Measurements from ENCODE around the gene SSTR5. TPM values are rescaled to one million over a fixed set of nuclear protein-coding genes. Genes with fewer than 3 reads are reported as not detected.

Gene SSTR5
- total and polyA plus RNA-seq, 4 donors = 0.38 to 0.96 (median 0.79) TPM

GRCh38 chr16:1094601-1095449 is 22.3 kb downstream of the SSTR5 start:
- WGBS (ENCODE audit: insufficient coverage) = 72% methylated on average over 27 of the region's 29 CpGs
- H3K36me3 ChIP-seq (ENCODE audit: control insufficient read depth, insufficient read depth, low read length) = peaks cover 3% of the 10 kb centered on the region
- H3K4me3 ChIP-seq (ENCODE audit: low read depth, low read length) = no peak overlapping the region
- peaks cover 3% of the 10 kb centered on the region for H3K27me3 ChIP-seq (ENCODE audit: control insufficient read depth, insufficient read depth, low read length)
- H3K4me1 ChIP-seq (ENCODE audit: control insufficient read depth, insufficient read depth, low read length) = peaks cover 67% of the 10 kb centered on the region
- DNase-seq (ENCODE audit: low read depth in 4 of 6, low spot score in 6 of 6) = no peak
- no peak overlapping the region for H3K27ac ChIP-seq (ENCODE audit: low read depth, low read length)
- no peaks in the 10 kb centered on the region for H3K9me3 ChIP-seq (ENCODE audit: control insufficient read depth, insufficient read depth, low read length)

GRCh38 chr16:1095450-1096168 is 23.1 kb downstream of the SSTR5 start:
- peaks cover 5% of the 10 kb centered on the region for H3K36me3 ChIP-seq (ENCODE audit: control insufficient read depth, insufficient read depth, low read length)
- no peaks in the 10 kb centered on the region for H3K9me3 ChIP-seq (ENCODE audit: control insufficient read depth, insufficient read depth, low read length)
- no peak overlapping the region for H3K4me3 ChIP-seq (ENCODE audit: low read depth, low read length)
- DNase-seq (ENCODE audit: low read depth in 4 of 6, low spot score in 6 of 6) = no peak
- peaks cover 59% of the 10 kb centered on the region for H3K4me1 ChIP-seq (ENCODE audit: control insufficient read depth, insufficient read depth, low read length)
- 65% methylated on average over 16 of the region's 16 CpGs for WGBS (ENCODE audit: insufficient coverage)
- no peak overlapping the region for H3K27ac ChIP-seq (ENCODE audit: low read depth, low read length)
- H3K27me3 ChIP-seq (ENCODE audit: control insufficient read depth, insufficient read depth, low read length) = no peaks in the 10 kb centered on the region

- Histone ChIP-seq H3K27ac (ENCODE audit: low read depth, low read length) (no peak within 1 kb of the TSS), H3K27me3 (ENCODE audit: control insufficient read depth, insufficient read depth, low read length) (no peaks in the 10 kb centered on the region), H3K4me3 (ENCODE audit: low read depth, low read length) (no peak within 1 kb of the TSS), H3K36me3 (ENCODE audit: control insufficient read depth, insufficient read depth, low read length) (peaks cover 5% of the 10 kb centered on the region), H3K4me1 (ENCODE audit: control insufficient read depth, insufficient read depth, low read length) (peaks cover 58% of the 10 kb centered on the region), H3K9me3 (ENCODE audit: control insufficient read depth, insufficient read depth, low read length) (no peaks in the 10 kb centered on the region)
- DNase-seq (ENCODE audit: low read depth in 4 of 6, low spot score in 6 of 6) = no peak
- WGBS (ENCODE audit: insufficient coverage) = 73% methylated on average over 44 of the region's 55 CpGs
These were observed 23.9 kb downstream of the SSTR5 start, which contains the start of gene C1QTNF8 for GRCh38 chr16:1096169-1097082. TSS of gene C1QTNF8 (minus strand) at chr16:1096244. CDS start at chr16:1094922, 1,322 bp downstream.

GRCh38 chr16:1097156-1097555 is 24.6 kb downstream of the SSTR5 start:
- H3K27ac ChIP-seq (ENCODE audit: low read depth, low read length) = no peak overlapping the region
- peaks cover 61% of the 10 kb centered on the region for H3K4me1 ChIP-seq (ENCODE audit: control insufficient read depth, insufficient read depth, low read length)
- no peak overlapping the region for H3K4me3 ChIP-seq (ENCODE audit: low read depth, low read length)
- H3K36me3 ChIP-seq (ENCODE audit: control insufficient read depth, insufficient read depth, low read length) = peaks cover 5% of the 10 kb centered on the region
- H3K27me3 ChIP-seq (ENCODE audit: control insufficient read depth, insufficient read depth, low read length) = no peaks in the 10 kb centered on the region
- DNase-seq (ENCODE audit: low read depth in 4 of 6, low spot score in 6 of 6) = no peak
- H3K9me3 ChIP-seq (ENCODE audit: control insufficient read depth, insufficient read depth, low read length) = no peaks in the 10 kb centered on the region
- 83% methylated on average over 16 of the region's 18 CpGs for WGBS (ENCODE audit: insufficient coverage)

GRCh38 chr16:1097800-1098199 is 25.3 kb downstream of the SSTR5 start:
- Histone ChIP-seq H3K4me1 (ENCODE audit: control insufficient read depth, insufficient read depth, low read length) (peaks cover 61% of the 10 kb centered on the region), H3K9me3 (ENCODE audit: control insufficient read depth, insufficient read depth, low read length) (no peaks in the 10 kb centered on the region), H3K27me3 (ENCODE audit: control insufficient read depth, insufficient read depth, low read length) (no peaks in the 10 kb centered on the region), H3K27ac (ENCODE audit: low read depth, low read length) (no peak overlapping the region), H3K36me3 (ENCODE audit: control insufficient read depth, insufficient read depth, low read length) (peaks cover 5% of the 10 kb centered on the region), H3K4me3 (ENCODE audit: low read depth, low read length) (no peak overlapping the region)
- no peak for DNase-seq (ENCODE audit: low read depth in 4 of 6, low spot score in 6 of 6)
- 58% methylated on average over 8 of the region's 23 CpGs for WGBS (ENCODE audit: insufficient coverage)

GRCh38 chr16:1098266-1098991 is 25.9 kb downstream of the SSTR5 start:
- 37% methylated on average over 31 of the region's 34 CpGs for WGBS (ENCODE audit: insufficient coverage)
- peak in 1 of 6 donors; percentile 48 for DNase-seq (ENCODE audit: low read depth in 4 of 6, low spot score in 6 of 6)
- H3K27ac ChIP-seq (ENCODE audit: low read depth, low read length) = no peak overlapping the region

GRCh38 chr16:1099189-1100083 is 26.9 kb downstream of the SSTR5 start:
- 42% methylated on average over 26 of the region's 35 CpGs for WGBS (ENCODE audit: insufficient coverage)
- Histone ChIP-seq H3K4me3 (ENCODE audit: low read depth, low read length) (no peak overlapping the region), H3K9me3 (ENCODE audit: control insufficient read depth, insufficient read depth, low read length) (no peaks in the 10 kb centered on the region), H3K27me3 (ENCODE audit: control insufficient read depth, insufficient read depth, low read length) (peaks cover 2% of the 10 kb centered on the region), H3K4me1 (ENCODE audit: control insufficient read depth, insufficient read depth, low read length) (peaks cover 74% of the 10 kb centered on the region), H3K27ac (ENCODE audit: low read depth, low read length) (no peak overlapping the region), H3K36me3 (ENCODE audit: control insufficient read depth, insufficient read depth, low read length) (peaks cover 5% of the 10 kb centered on the region)
- DNase-seq (ENCODE audit: low read depth in 4 of 6, low spot score in 6 of 6) = peak in 1 of 6 donors; percentile 41

More at GRCh38 chr16:1098266-1098991, 25.9 kb downstream of the SSTR5 start:
- Histone ChIP-seq H3K9me3 (ENCODE audit: control insufficient read depth, insufficient read depth, low read length) (no peaks in the 10 kb centered on the region), H3K27me3 (ENCODE audit: control insufficient read depth, insufficient read depth, low read length) (no peaks in the 10 kb centered on the region), H3K4me3 (ENCODE audit: low read depth, low read length) (no peak overlapping the region), H3K36me3 (ENCODE audit: control insufficient read depth, insufficient read depth, low read length) (peaks cover 5% of the 10 kb centered on the region), H3K4me1 (ENCODE audit: control insufficient read depth, insufficient read depth, low read length) (peaks cover 68% of the 10 kb centered on the region)

- no peak for DNase-seq (ENCODE audit: low read depth in 4 of 6, low spot score in 6 of 6)
- Histone ChIP-seq H3K27ac (ENCODE audit: low read depth, low read length) (no peak overlapping the region), H3K9me3 (ENCODE audit: control insufficient read depth, insufficient read depth, low read length) (no peaks in the 10 kb centered on the region), H3K4me1 (ENCODE audit: control insufficient read depth, insufficient read depth, low read length) (peaks cover 67% of the 10 kb centered on the region), H3K36me3 (ENCODE audit: control insufficient read depth, insufficient read depth, low read length) (peaks cover 6% of the 10 kb centered on the region), H3K27me3 (ENCODE audit: control insufficient read depth, insufficient read depth, low read length) (peaks cover 2% of the 10 kb centered on the region), H3K4me3 (ENCODE audit: low read depth, low read length) (no peak overlapping the region)
- WGBS (ENCODE audit: insufficient coverage) = 83% methylated on average over 6 of the region's 21 CpGs
These were observed 27.7 kb downstream of the SSTR5 start for GRCh38 chr16:1100084-1100800.

Measured in spinal cord (tissue), 10 donors.